Activated T-helper 1 cell treated with anti-CD3 and anti-CD28 coated beads, Interleukin-2, amount 50 U/mL, for 16 hours (primary cell): ENCODE measurements around the gene HERPUD1.
A peak's percentile ranks its signal among the peaks of the same experiment; 100 is the strongest.

Source experiments
- DNase-seq, 2 donors: peaks; one replicate each; pipeline ENCODE4 v3.0.0-alpha.2; 2020; ENCODE audit warnings: low read depth in 1 of 2, low spot score in 1 of 2

HERPUD1 gene

GRCh38 chr16:56910654-56911539, 21.0 kb upstream of the HERPUD1 start:
- DNase-seq = no peak

DNA sequence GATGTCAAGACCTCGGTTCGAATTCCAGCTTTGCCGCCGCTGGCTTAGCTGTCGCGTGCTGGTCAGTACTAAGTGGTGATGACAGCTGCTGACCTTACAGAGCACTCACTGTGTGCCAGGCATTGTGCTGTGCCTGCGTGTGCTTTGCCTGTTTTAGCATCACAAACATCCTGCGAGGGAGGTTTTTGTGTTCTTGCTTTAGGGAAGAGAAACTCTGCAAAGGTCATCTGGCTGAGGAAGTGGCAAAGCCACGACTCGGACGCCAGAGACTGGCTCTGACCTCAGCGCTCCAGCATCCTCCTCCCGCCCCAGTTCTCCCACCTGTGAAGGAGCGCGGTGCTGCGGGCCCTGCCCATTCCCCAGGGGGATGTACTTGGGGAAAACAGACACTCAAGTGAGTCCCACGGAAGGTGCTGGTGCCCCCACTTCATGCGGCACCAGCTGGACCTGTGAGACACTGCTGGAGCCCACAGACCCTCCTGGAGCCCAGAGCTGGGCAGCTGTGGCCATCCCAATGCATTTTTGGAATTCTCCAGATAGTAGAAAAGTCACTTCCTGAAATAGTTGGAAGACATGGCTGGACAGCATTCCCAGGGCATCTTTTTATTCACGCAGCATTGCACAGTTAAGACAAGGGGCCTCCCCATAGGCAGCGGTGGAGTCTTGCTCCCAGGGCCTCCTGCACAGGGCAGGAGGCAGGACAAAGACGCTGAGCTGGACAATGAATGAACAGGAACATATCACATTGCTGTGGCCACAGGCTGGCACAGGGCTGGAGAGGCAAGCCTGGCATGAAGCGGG, 20.0 kb upstream of the HERPUD1 start:
- no peak for DNase-seq

DNA sequence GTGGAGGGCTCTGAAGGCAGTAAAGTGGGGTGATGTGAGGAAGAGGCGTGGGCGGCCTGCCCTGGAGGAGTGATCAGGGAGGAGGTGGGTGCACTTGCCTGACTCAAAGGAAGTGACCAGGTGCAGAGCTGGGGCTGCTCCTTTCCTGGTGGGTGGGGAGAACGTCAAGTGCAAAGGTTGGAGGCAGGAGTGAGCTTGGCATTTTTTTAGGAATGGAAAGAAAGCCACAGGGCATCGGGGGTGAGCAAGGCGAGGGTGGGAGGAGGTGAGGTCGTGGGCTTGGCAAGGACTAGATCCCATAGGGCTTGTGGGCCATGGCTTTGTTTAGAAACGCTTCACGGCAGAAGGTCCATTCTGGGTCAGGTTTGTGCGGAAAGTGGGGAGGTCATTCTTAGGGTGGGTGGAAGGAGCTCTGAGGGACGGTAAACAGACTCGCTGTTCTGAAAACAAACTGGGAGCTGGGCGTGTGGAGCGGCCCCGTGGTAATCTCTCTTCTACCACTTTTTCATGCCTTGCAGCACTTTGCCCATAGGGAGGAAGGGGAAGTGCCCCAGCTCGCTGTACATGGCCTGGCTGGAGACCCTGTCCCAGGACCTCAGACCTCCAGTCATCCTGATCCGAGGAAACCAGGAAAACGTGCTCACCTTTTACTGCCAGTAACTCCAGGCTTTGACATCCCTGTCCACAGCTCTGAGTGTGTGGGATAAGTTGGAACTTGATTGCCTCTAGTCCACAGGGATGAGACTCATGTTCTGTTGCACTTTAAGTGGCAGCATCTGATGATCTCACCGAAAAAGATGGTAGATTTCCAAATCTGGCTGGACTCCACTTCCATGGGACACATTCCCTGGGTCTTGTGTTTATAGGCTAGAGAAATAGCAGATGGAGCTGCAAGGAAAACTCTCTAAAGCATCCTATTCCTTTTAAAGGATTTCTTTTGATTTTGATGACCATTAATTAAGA, 18.9 kb upstream of the HERPUD1 start:
- no peak for DNase-seq

DNA sequence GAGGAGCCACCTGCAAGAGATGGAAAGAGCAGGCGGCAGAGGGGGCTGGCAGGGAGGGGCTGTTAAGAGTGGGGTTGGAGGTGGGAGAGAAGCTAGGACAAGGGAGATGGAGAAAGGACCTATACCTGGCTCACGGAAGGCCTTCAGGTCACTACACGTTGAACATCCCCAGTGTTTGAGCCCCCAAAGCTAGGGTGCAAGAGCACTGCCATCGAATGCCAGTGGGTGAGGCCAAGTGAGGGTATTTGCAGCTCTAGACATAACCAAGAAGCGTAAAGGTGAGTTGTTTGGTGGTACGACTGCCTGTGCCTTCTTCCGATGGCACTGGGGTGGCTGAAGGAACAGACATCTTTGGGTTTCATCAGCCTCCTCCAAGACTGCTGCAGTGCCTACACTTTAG, 17.0 kb upstream of the HERPUD1 start:
- DNase-seq = no peak

GRCh38 chr16:56915336-56916119, 16.4 kb upstream of the HERPUD1 start:
- no peak for DNase-seq

DNA sequence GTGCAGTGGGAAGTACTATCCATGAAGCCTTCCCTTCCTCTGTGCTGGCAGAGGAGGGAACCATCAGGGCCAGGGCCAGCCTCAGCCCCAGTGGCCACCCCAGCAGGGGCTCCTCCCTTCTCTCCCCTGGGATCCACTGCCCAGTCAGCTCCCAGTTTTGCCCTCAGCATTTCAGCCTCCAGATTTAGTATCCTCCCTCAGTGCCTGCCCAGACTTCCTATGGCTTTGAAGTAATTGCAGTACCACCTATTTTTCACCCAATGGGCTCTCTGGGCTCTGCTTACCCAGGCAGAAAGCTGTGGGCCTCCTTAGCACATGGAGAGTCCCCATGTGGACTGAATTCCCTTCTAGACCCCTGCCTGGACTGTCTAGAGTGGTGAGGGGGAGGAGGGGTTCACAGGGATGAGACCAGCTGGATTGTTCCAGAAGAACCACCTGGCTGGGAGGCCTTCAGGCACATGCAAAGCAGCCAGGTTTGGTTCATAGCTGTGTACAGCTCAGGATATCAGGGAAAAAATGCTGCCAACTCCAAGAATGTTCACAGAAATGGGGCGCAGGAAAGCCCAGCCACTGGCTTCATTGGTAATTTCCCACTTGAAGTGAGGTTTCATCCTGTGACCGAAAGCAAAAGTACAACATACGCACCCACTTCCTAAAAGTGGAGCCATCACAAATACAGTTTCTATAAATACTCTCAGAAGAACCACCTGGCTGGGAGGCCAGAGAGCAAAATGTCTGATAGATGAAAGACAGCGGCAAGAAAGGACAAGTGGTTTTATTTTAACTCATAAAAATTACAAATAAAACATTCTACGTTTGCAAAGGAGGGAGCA, 15.2 kb upstream of the HERPUD1 start:
- no peak for DNase-seq

- DNase-seq = no peak
Observed at GRCh38 chr16:56918467-56919012, 13.4 kb upstream of the HERPUD1 start.

DNA sequence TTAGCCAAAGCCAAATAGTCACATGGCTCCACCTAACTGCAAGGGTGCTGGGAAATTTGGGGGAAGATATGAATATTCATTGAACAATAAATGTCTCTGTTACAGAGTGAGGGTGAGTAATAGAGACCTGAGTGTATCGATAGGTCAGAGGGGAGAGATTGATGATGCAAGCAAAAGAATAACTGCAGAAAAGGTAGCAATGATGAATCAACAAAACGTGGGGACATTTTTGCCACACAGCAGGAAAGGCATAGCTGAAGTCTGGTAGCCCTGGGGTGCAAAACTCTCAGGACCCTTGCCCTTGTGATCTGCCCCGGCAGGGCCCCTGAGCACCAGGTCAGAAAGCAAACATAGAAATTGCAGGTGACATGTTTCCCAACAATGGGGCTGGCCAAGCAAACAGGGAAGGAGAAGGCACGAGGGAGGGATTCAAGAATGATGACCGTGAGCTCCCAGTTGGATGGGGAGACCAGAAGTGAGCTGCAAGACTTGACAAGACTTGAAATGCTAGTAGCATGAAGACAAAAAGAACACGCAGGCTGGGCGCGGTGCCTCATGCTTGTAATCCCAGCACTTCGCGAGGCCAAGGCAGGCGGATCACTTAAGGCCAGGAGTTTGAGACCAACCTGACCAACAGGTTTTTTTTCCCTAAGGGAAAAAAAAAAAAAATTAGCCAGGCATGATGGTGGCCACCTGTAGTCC, 12.7 kb upstream of the HERPUD1 start:
- DNase-seq = no peak

GRCh38 chr16:56921571-56921970, 10.4 kb upstream of the HERPUD1 start:
- DNase-seq = no peak

DNA sequence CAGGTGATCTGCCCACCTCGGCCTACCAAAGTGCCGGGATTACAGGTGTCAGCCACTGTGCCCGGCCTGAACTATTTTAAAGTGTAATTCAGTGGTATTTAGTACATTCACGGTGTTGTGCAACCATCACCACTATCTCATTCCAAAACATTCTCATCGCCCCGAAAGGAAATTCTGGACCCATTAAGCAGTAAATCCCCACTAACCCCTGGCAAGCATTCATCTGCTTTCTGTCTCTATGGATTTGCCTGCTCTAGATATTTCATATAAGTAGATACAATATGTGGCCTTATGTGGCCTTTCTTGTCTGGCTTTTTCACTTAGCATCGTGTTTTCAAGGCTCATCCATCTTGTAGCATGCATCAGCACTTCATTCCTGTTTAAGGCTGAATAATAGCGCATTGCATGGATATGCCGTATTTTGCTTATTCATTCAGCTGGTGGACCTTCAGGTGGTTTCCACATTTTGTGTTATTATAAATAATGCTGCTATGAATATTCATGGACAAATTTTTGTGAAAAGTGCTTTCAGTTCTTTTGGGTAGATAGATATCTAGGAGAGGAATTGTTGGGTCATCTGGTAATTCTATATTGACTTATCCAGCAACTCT, 8.4 kb upstream of the HERPUD1 start:
- DNase-seq = no peak

DNA sequence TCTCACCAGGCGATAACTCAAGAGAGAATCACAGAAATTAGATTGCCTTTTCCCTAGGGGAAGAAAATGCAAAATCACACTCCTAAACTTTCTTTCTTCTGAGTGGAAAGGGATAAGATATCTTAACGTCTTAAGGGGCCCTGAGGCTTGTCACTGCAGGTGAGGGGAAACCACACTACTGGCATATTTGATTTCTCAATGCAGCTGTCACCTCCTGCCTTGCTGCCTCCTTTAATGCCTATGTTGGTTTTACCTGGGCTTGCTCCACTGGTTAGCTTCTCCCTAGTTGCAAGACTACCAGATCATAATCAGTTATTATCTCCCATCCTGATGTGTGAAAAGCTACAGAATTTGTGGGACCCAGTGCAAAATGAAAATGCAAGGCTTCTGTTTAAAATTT, 4.5 kb upstream of the HERPUD1 start:
- DNase-seq = no peak

DNA sequence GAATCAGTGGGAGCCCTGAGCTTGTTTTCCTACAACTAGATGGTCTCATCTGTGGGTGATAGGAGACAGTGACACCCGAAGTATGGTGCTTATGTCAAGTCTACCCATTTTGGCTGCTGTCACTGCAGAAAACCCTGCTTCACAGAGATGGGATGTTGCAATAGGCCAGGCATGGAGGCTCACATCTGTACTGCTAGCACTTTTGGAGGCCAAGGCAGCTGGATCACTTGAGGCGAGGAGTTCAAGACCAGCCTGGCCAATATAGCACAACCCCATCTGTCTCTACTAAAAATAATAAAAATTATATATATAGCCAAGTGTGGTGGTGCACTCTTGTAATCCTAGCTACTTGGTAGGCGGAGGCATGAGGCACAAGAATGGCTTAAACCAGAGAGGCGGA, 2.3 kb upstream of the HERPUD1 start:
- DNase-seq = no peak

DNA sequence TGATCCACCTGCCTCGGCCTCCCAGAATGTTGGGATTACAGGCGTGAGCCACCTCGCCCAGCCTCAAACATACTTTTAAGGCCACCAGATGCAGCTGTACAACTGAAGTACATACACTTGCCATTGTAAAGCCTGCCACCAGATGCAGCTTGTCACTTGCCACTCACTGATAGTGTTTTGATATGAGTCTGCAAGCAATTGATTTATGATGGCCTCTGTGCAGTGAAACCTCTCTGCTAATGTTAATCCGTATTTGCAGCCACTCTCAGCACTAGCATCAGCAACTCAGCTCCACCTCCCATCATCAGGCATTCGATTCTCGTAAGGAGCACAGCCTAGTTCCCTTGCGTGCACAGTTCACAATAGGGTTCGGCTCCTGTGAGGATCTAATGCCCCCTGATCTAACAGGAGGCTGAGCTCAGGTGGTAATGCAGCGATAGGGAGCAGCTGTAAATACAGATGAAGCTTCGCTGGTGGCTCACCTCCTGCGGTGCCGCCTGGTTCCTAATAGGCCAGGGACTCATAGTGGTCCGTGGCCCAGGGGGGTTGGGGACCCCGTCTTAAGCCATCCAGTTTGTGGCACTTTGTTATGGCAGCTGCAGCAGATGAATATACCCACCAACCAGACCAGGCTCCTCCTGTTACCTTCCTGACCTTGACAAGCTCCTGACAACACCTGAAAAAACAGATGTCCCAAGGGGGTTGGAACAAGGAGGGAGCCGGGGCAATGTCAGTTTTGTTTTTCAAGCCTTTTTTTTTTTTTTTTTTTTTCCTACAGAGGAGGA, 1.3 kb upstream of the HERPUD1 start:
- DNase-seq = no peak

GRCh38 chr16:56931271-56931891, 561 bp upstream of the HERPUD1 start:
- no peak for DNase-seq

- peak; percentile 8 to 34 for DNase-seq
Observed at GRCh38 chr16:56932721-56933619, 1.0 kb downstream of the HERPUD1 start.
